K562 (cell line): ENCODE data around the gene CTRB2.

ENCODE experiments used
- CREB5 ChIP-seq: fragments of 250-450 bp; sonication (Bioruptor Pico); IDR thresholded peaks from 2 replicates; pipeline ENCODE4 v1.5.0; 2020; ENCODE audit warnings: mild to moderate bottlenecking
- EWSR1 ChIP-seq: fragments of 450-650 bp; IDR thresholded peaks from 2 replicates; pipeline ENCODE4 v1.6.1; 2018; ENCODE audit warnings: borderline replicate concordance, mild to moderate bottlenecking, low read depth, moderate library complexity; ENCODE audit not compliant: partially characterized antibody
- FOXK1 ChIP-seq: sonication (generic); formaldehyde crosslinking; IDR thresholded peaks from 2 replicates; pipeline ENCODE4 v1.8.0; 2022; ENCODE audit warnings: missing genetic modification reagents, mild to moderate bottlenecking, borderline replicate concordance
- HDAC1 ChIP-seq, 2 experiments: fragments of 450-650 bp; IDR thresholded peaks; 2 replicates each; pipeline ENCODE4 v1.6.1; 2016 to 2017; ENCODE audit warnings: inconsistent platforms in 1 of 2, mild to moderate bottlenecking in 1 of 2, moderate library complexity in 1 of 2
- NFYB ChIP-seq: IDR thresholded peaks from 2 replicates; pipeline ENCODE4 v1.6.1; 2011; ENCODE audit warnings: mild to moderate bottlenecking, moderate library complexity; ENCODE audit not compliant: insufficient read length; ENCODE audit errors: extremely low read depth
- RCOR1 ChIP-seq, 2 experiments: IDR thresholded peaks; 2 replicates each; pipeline ENCODE4 v1.6.1; 2012; ENCODE audit warnings: low read depth in 2 of 2, low read length in 2 of 2, borderline replicate concordance in 1 of 2, improper control_type of control experiment in 1 of 2
- SIN3A ChIP-seq, 2 experiments: fragments of 150-350 bp in 1 of 2; IDR thresholded peaks; 2 replicates each; pipeline ENCODE4 v1.6.1; 2011 to 2016; ENCODE audit warnings: borderline replicate concordance in 2 of 2, low read depth in 2 of 2, low read length in 2 of 2, mild to moderate bottlenecking in 2 of 2, moderate library complexity in 2 of 2; ENCODE audit not compliant: control insufficient read depth in 1 of 2
- SPI1 ChIP-seq: IDR thresholded peaks from 2 replicates; pipeline ENCODE4 v1.6.1; 2011; ENCODE audit warnings: low read depth, low read length, control low read depth, borderline replicate concordance
- ZNF551 ChIP-seq: fragments of 250-450 bp; sonication (Bioruptor Pico); IDR thresholded peaks from 2 replicates; pipeline ENCODE4 v1.5.0; 2021; ENCODE audit warnings: mild to moderate bottlenecking, moderate library complexity
- ZNF584 ChIP-seq: fragments of 200-800 bp; sonication (Bioruptor generic); IDR thresholded peaks from 2 replicates; pipeline ENCODE4 v1.6.1; 2016; ENCODE audit warnings: low read depth, mild to moderate bottlenecking, missing genetic modification characterization, missing compliant biosample characterization

- TF ChIP-seq CREB5 (no peak), SPI1 (no peak), SIN3A (IDR thresholded peaks at IDR 0.05; ENCODE audit: borderline replicate concordance in 2 of 2, control insufficient read depth in 1 of 2, low read depth in 2 of 2, low read length in 2 of 2) (no peak), FOXK1 (CRISPR knock-in tag) (no peak), HDAC1 (IDR thresholded peaks at IDR 0.05) (no peak), ZNF551 (CRISPR knock-in tag) (no peak), EWSR1 (no peak), RCOR1 (IDR thresholded peaks at IDR 0.05; ENCODE audit: borderline replicate concordance in 1 of 2, low read depth in 2 of 2, low read length in 2 of 2) (no peak), NFYB (no peak), ZNF584 (CRISPR knock-in tag) (no peak)
These were observed 37.0 kb downstream of the CTRB2 start for GRCh38 chr16:75169899-75170405.
